Adrenal gland (tissue), 5 donors: ENCODE data around the gene HDAC11.

ENCODE experiments used
- POLR2A ChIP-seq, 2 donors: fragments of 450-650 bp; IDR thresholded peaks; one replicate each; pipeline ENCODE4 v1.6.1; 2017; ENCODE audit warnings: antibody characterized with exemption in 2 of 2, mild to moderate bottlenecking in 2 of 2, moderate library complexity in 1 of 2
- TF ChIP-seq, protein P1 (sequence below), 6 experiments: fragments of 450-650 bp in 4 of 6; fragments of 200-600 bp in 2 of 6; sonication (generic) in 1 of 6; IDR thresholded peaks; 1 replicate in 5 of 6; 2 replicates in 1 of 6; pipeline versions ENCODE4 v1.5.1 to v1.8.0; 2016 to 2021; ENCODE audit warnings: antibody characterized with exemption in 6 of 6, mild to moderate bottlenecking in 2 of 6, moderate library complexity in 1 of 6
- donor health status: DM: no; HTN: no; CAD: no.

DNA sequence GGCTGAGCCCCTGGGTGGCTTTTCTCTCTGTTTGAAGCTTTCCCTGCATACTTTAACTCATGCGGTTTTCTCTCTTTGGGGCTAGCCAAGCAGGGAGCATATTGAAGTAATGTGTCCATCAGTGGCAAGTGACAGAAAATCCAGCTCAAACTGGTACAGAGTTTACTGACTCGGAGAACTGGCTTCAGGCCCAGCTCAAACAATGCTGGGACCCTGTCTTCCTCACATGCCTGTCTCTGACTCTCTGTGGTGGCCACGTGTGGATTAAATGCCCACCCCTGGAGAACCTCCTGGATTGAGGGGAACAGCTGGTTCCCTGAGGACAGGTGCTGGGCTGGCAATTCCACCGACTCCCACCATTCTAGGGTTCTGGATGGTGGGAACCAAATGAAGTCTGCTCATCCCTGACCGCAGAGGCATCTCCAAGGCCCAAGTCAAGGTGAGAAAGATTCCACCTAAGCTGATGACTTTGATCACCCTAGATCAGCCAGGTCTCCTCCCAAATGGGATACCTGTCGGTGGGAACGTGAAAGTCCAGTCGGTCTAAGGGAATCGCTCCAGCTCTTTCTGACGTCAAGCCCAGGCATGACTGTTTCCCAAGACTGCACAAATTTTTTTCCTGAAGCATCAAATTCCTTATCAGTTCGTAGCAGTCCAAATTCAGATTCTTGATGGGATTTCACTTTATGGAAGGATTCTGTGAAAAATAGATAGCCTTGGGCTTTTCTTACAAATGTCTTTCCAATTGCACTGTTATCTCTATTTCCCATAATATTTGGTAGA lies 16.3 kb upstream of the HDAC11 start:
- TF ChIP-seq, protein P1, sequence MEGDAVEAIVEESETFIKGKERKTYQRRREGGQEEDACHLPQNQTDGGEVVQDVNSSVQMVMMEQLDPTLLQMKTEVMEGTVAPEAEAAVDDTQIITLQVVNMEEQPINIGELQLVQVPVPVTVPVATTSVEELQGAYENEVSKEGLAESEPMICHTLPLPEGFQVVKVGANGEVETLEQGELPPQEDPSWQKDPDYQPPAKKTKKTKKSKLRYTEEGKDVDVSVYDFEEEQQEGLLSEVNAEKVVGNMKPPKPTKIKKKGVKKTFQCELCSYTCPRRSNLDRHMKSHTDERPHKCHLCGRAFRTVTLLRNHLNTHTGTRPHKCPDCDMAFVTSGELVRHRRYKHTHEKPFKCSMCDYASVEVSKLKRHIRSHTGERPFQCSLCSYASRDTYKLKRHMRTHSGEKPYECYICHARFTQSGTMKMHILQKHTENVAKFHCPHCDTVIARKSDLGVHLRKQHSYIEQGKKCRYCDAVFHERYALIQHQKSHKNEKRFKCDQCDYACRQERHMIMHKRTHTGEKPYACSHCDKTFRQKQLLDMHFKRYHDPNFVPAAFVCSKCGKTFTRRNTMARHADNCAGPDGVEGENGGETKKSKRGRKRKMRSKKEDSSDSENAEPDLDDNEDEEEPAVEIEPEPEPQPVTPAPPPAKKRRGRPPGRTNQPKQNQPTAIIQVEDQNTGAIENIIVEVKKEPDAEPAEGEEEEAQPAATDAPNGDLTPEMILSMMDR (IDR thresholded peaks at IDR 0.05) = no peak
- no peak for TF ChIP-seq POLR2A (IDR thresholded peaks at IDR 0.05)
